ENCODE results near the gene HS2ST1. TPM values are rescaled to one million over a fixed set of nuclear protein-coding genes. Genes with fewer than 3 reads are reported as not detected.

The HS2ST1 gene
- total RNA-seq, 3 donors from 2014 or later = 20.9 to 24.5 (median 21.7) TPM

GRCh38 chr1:87115317-87115890 lies 201.0 kb downstream of the HS2ST1 start:
- no peak overlapping the region for H3K4me3 ChIP-seq
- no peaks in the 10 kb centered on the region for H3K4me1 ChIP-seq (ENCODE audit: low read depth)
- intact Hi-C loops (cut with DNase I, micrococcal nuclease) = no loop called here
- peak; percentile 28 for ATAC-seq
- no peaks in the 10 kb centered on the region for H3K36me3 ChIP-seq (ENCODE audit: low read depth)
- no peak for DNase-seq
- TF ChIP-seq CTCF (IDR thresholded peaks at IDR 0.05) = no peak
- no peaks in the 10 kb centered on the region for H3K9me3 ChIP-seq

- intact Hi-C loops (cut with DNase I, micrococcal nuclease) = no loop called here
- no peak for TF ChIP-seq CTCF (IDR thresholded peaks at IDR 0.05)
- Histone ChIP-seq H3K4me1 (ENCODE audit: low read depth) (no peaks in the 10 kb centered on the region), H3K9me3 (no peaks in the 10 kb centered on the region), H3K36me3 (ENCODE audit: low read depth) (no peaks in the 10 kb centered on the region), H3K4me3 (no peak overlapping the region)
- DNase-seq = no peak
- no peak for ATAC-seq
Measured at GRCh38 chr1:87115891-87116290, 201.5 kb downstream of the HS2ST1 start.

- Histone ChIP-seq H3K36me3 (ENCODE audit: low read depth) (no peaks in the 10 kb centered on the region), H3K4me1 (ENCODE audit: low read depth) (no peaks in the 10 kb centered on the region), H3K4me3 (no peak overlapping the region), H3K9me3 (no peaks in the 10 kb centered on the region)
- no peak for ATAC-seq
- no peak for TF ChIP-seq CTCF (IDR thresholded peaks at IDR 0.05)
- intact Hi-C loops (cut with DNase I, micrococcal nuclease) = no loop called here
- no peak for DNase-seq
Measured at GRCh38 chr1:87117761-87118368, 203.4 kb downstream of the HS2ST1 start.

GRCh38 chr1:87119541-87120140 lies 205.2 kb downstream of the HS2ST1 start:
- H3K9me3 ChIP-seq = no peaks in the 10 kb centered on the region
- no peak for DNase-seq
- H3K4me1 ChIP-seq (ENCODE audit: low read depth) = no peaks in the 10 kb centered on the region
- intact Hi-C loops (cut with DNase I, micrococcal nuclease) = no loop called here
- no peak for ATAC-seq
- H3K36me3 ChIP-seq (ENCODE audit: low read depth) = no peaks in the 10 kb centered on the region
- H3K4me3 ChIP-seq = no peak overlapping the region
- TF ChIP-seq CTCF (IDR thresholded peaks at IDR 0.05) = no peak

GRCh38 chr1:87120779-87121178 lies 206.3 kb downstream of the HS2ST1 start:
- Histone ChIP-seq H3K36me3 (ENCODE audit: low read depth) (no peaks in the 10 kb centered on the region), H3K4me1 (ENCODE audit: low read depth) (no peaks in the 10 kb centered on the region), H3K4me3 (no peak overlapping the region), H3K9me3 (no peaks in the 10 kb centered on the region)
- TF ChIP-seq CTCF (IDR thresholded peaks at IDR 0.05) = no peak
- DNase-seq (no peak), ATAC-seq (no peak)
- intact Hi-C loops (cut with DNase I, micrococcal nuclease) = no loop called here

Data from mucosa of descending colon (tissue), 3 donors.